Measurements from ENCODE around the gene CTDSPL. TPM values are rescaled to one million over a fixed set of nuclear protein-coding genes. Genes with fewer than 3 reads are reported as not detected.

Gene CTDSPL
- total RNA-seq, 1 experiment from 2014 or later: 6.1 TPM

DNA sequence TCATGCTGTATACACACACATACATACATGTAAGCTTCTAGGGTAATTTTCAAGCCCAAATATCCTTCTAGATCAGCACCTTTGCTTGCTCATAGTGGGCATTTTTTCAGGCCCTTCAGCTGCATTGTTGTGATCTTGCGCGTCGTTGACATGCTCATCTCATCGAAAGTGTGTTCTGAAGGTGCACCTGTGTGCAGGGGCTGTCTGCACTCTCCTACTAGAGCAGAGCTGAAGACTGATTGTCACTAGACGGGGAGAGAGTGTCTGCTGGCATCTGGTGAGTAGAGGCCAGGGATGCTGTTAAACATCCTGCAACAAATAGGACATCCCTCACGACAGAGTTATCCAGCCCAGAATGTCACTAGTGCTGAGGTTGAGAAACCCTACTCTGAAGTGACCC lies 93.2 kb downstream of the CTDSPL start:
- DNase-seq (no peak), ATAC-seq (no peak)
- intact Hi-C loops (cut with micrococcal nuclease): no loop called here
- no TSS peak for BruUV-seq (replicated peaks)
- no peaks in the 10 kb centered on the region for H3K4me1 ChIP-seq (ENCODE audit: insufficient read depth, low read length)
- no peak overlapping the region for H2AFZ ChIP-seq (ENCODE audit: low read length)
- H3K9me3 ChIP-seq (ENCODE audit: low read length): no peaks in the 10 kb centered on the region
- POLR2A ChIA-PET (ENCODE audit: unreplicated experiment): no interaction called here
- H3K4me3 ChIP-seq (ENCODE audit: low read length): no peak overlapping the region
- no peaks in the 10 kb centered on the region for H3K79me2 ChIP-seq (ENCODE audit: low read length)
- CTCF ChIA-PET: interaction anchor here (0.6 kb wide), 1 partner anchor 692 kb away, joined by 3 read pairs; no protein-coding TSS in a partner anchor
- no peaks in the 10 kb centered on the region for H3K36me3 ChIP-seq (ENCODE audit: low read depth, low read length)
- H3K9me2 ChIP-seq (replicated peaks; ENCODE audit: low read length): no peaks in the 10 kb centered on the region
- no peak overlapping the region for H3K27ac ChIP-seq (ENCODE audit: low read length)
- no peak overlapping the region for H3K4me2 ChIP-seq (ENCODE audit: low read length)
- no peak overlapping the region for H3K9ac ChIP-seq (ENCODE audit: low read length)
- H3K27me3 ChIP-seq (ENCODE audit: low read length): no peaks in the 10 kb centered on the region
- TF ChIP-seq EZH2phosphoT487 (IDR thresholded peaks at IDR 0.05; ENCODE audit: borderline replicate concordance, low read length) (no peak), EZH2 (IDR thresholded peaks at IDR 0.05; ENCODE audit: low read length, unreplicated experiment) (no peak)
- TF ChIP-seq, protein P1, sequence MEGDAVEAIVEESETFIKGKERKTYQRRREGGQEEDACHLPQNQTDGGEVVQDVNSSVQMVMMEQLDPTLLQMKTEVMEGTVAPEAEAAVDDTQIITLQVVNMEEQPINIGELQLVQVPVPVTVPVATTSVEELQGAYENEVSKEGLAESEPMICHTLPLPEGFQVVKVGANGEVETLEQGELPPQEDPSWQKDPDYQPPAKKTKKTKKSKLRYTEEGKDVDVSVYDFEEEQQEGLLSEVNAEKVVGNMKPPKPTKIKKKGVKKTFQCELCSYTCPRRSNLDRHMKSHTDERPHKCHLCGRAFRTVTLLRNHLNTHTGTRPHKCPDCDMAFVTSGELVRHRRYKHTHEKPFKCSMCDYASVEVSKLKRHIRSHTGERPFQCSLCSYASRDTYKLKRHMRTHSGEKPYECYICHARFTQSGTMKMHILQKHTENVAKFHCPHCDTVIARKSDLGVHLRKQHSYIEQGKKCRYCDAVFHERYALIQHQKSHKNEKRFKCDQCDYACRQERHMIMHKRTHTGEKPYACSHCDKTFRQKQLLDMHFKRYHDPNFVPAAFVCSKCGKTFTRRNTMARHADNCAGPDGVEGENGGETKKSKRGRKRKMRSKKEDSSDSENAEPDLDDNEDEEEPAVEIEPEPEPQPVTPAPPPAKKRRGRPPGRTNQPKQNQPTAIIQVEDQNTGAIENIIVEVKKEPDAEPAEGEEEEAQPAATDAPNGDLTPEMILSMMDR (conservative IDR thresholded peaks at IDR 0.05; ENCODE audit: low read depth, low read length): no peak
- H3F3A ChIP-seq (ENCODE audit: low read length, unreplicated experiment): no peaks in the 10 kb centered on the region
- H4K20me1 ChIP-seq (ENCODE audit: low read length): no peaks in the 10 kb centered on the region

DNA sequence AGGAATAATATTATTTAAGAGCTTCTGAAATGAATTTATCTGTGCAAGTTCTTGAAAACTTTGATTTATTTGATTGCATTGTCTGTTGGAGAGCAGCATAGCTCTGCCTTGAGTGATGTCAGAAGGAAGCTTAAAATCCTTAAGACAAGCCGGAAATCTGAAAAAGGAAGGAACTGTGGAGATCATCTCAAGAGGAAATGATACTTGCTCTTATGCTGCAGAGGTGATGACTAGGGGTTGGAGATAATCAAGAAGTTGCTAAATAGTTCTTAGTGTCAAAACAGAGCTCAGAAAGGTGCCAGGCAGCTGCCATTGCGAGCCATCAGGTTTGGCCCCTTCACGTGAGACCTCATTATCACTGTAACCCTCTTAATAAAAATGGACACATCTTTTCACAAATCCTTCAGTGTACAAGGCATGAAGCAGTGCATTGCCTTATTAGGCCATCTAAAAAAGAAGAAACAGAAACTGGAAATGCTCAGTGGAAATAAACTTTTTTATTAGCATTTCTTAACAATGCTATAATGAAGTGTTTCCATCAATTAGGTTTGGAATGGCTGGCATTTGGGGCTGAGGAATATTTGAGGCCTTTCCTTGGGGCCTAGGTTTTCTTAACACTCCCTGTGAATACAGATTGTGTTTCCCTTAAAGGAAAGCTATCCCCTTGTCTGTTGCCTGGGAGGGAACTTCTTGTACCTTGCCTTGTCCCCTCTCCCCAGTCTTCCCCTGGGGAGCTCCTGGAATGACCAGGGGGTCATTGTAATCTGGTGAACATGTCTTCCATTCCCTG lies 94.4 kb downstream of the CTDSPL start:
- no peaks in the 10 kb centered on the region for H4K20me1 ChIP-seq (ENCODE audit: low read length)
- DNase-seq: no peak
- no peaks in the 10 kb centered on the region for H3K4me1 ChIP-seq (ENCODE audit: insufficient read depth, low read length)
- no peaks in the 10 kb centered on the region for H3F3A ChIP-seq (ENCODE audit: low read length, unreplicated experiment)
- intact Hi-C loops (cut with micrococcal nuclease): no loop called here
- H3K9me3 ChIP-seq (ENCODE audit: low read length): no peaks in the 10 kb centered on the region
- H3K27me3 ChIP-seq (ENCODE audit: low read length): no peaks in the 10 kb centered on the region
- POLR2A ChIA-PET (ENCODE audit: unreplicated experiment): interaction anchor here (0.5 kb wide), 1 partner anchor 492 kb away, joined by 11 read pairs; no protein-coding TSS in a partner anchor
- TF ChIP-seq, protein P1 (conservative IDR thresholded peaks at IDR 0.05; ENCODE audit: low read depth, low read length): no peak
- TF ChIP-seq EZH2phosphoT487 (IDR thresholded peaks at IDR 0.05; ENCODE audit: borderline replicate concordance, low read length): no peak
- no peak for TF ChIP-seq EZH2 (IDR thresholded peaks at IDR 0.05; ENCODE audit: low read length, unreplicated experiment)
- no peaks in the 10 kb centered on the region for H3K9me2 ChIP-seq (replicated peaks; ENCODE audit: low read length)
- no peaks in the 10 kb centered on the region for H3K36me3 ChIP-seq (ENCODE audit: low read depth, low read length)
- H3K4me3 ChIP-seq (ENCODE audit: low read length): no peak overlapping the region
- no TSS peak for BruUV-seq (replicated peaks)
- CTCF ChIA-PET: no interaction called here
- ATAC-seq: no peak
- no peak overlapping the region for H3K27ac ChIP-seq (ENCODE audit: low read length)
- H3K9ac ChIP-seq (ENCODE audit: low read length): no peak overlapping the region
- H2AFZ ChIP-seq (ENCODE audit: low read length): no peak overlapping the region
- H3K79me2 ChIP-seq (ENCODE audit: low read length): no peaks in the 10 kb centered on the region
- H3K4me2 ChIP-seq (ENCODE audit: low read length): no peak overlapping the region
